PC-9 (cell line): ENCODE data around the gene KCNJ6. TPM values are rescaled to one million over a fixed set of nuclear protein-coding genes. Genes with fewer than 3 reads are reported as not detected.

Experiments used
- BruUV-seq: library from RNA; stranded (reverse); fragments of 400-500 nt; replicated peaks from 2 replicates; lab custom pipeline; 2021; lab: Mats Ljungman, UMichigan
- CTCF ChIA-PET: fragments of 300-600 bp; sonication (Branson Sonifier 250); formaldehyde crosslinking; loops from one replicate; lab custom pipeline; 2022; ENCODE audit warnings: antibody characterized with exemption; lab: Charles Lee
- POLR2A ChIA-PET: fragments of 300-600 bp; sonication (Branson Sonifier 250); formaldehyde crosslinking; loops from one replicate; lab custom pipeline; 2022; ENCODE audit warnings: antibody characterized with exemption; ENCODE audit not compliant: unreplicated experiment; lab: Charles Lee
- DNase-seq, 2 experiments: peaks; one replicate each; pipeline versions ENCODE4 v3.0.0 to v3.0.0-alpha.2; 2015 to 2022; ENCODE audit warnings: mixed read lengths in 1 of 2
- H2AFZ ChIP-seq: fragments of 200-600 bp; sonication (generic); 2 replicates; pipeline ENCODE4 v1.8.1; 2017; ENCODE audit warnings: antibody characterized with exemption
- H3F3A ChIP-seq: fragments of 200-600 bp; sonication (generic); 2 replicates; pipeline ENCODE4 v1.8.1; 2017; ENCODE audit warnings: antibody characterized with exemption, mild to moderate bottlenecking, low read depth; ENCODE audit not compliant: insufficient read depth
- H3K27ac ChIP-seq: fragments of 200-600 bp; sonication (generic); 2 replicates; pipeline ENCODE4 v1.6.1; 2016; ENCODE audit warnings: mixed run types
- H3K27me3 ChIP-seq: fragments of 200-600 bp; sonication (generic); 2 replicates; pipeline ENCODE4 v1.6.1; 2016; ENCODE audit warnings: low read depth, mixed run types; ENCODE audit not compliant: insufficient read depth
- H3K36me3 ChIP-seq: fragments of 200-600 bp; sonication (generic); 2 replicates; pipeline ENCODE4 v1.6.1; 2016; ENCODE audit warnings: low read depth, mixed run types
- H3K4me1 ChIP-seq: fragments of 200-600 bp; sonication (generic); replicated peaks from 2 replicates; pipeline ENCODE4 v1.6.1; 2016; ENCODE audit warnings: mixed run types; ENCODE audit not compliant: insufficient read depth
- H3K4me2 ChIP-seq: fragments of 200-600 bp; sonication (generic); 2 replicates; pipeline ENCODE4 v1.6.1; 2017; ENCODE audit warnings: mixed run types
- H3K4me3 ChIP-seq: fragments of 200-600 bp; sonication (generic); 2 replicates; pipeline ENCODE4 v1.6.1; 2016; ENCODE audit warnings: mixed run types
- H3K79me2 ChIP-seq: fragments of 200-600 bp; sonication (generic); 2 replicates; pipeline ENCODE4 v1.6.1; 2017; ENCODE audit warnings: low read depth, mixed run types
- H3K9me2 ChIP-seq: fragments of 200-600 bp; sonication (generic); 2 replicates; pipeline ENCODE4 v1.8.1; 2017; ENCODE audit warnings: mild to moderate bottlenecking; ENCODE audit not compliant: insufficient read depth
- H3K9me3 ChIP-seq: fragments of 200-600 bp; sonication (generic); 2 replicates; pipeline ENCODE4 v1.8.1; 2016; ENCODE audit warnings: low read depth; ENCODE audit not compliant: insufficient read depth
- H4K20me1 ChIP-seq: fragments of 200-600 bp; sonication (generic); 2 replicates; pipeline ENCODE4 v1.8.1; 2017; ENCODE audit not compliant: insufficient read depth
- CTCF ChIP-seq: fragments of 200-600 bp; sonication (generic); conservative IDR thresholded peaks from 2 replicates; pipeline ENCODE4 v1.6.1; 2017; ENCODE audit warnings: mixed run types, antibody characterized with exemption, mild to moderate bottlenecking, moderate library complexity
- EZH2 ChIP-seq: fragments of 200-600 bp; sonication (generic); IDR thresholded peaks from 2 replicates; pipeline ENCODE4 v1.8.0; 2017; ENCODE audit warnings: antibody characterized with exemption, low read depth
- intact Hi-C: fragments of 100-400 bp; cut with micrococcal nuclease; formaldehyde crosslinking; loops from one replicate; pipeline ENCODE4 v1.10.0; 2022; ENCODE audit not compliant: unreplicated experiment
- total RNA-seq: library from RNA; stranded (reverse); gene quantifications from 2 replicates; pipeline ENCODE4 v1.2.3, GENCODE V29; 2021

The KCNJ6 gene
- total RNA-seq, 1 experiment from 2014 or later = not detected

DNA sequence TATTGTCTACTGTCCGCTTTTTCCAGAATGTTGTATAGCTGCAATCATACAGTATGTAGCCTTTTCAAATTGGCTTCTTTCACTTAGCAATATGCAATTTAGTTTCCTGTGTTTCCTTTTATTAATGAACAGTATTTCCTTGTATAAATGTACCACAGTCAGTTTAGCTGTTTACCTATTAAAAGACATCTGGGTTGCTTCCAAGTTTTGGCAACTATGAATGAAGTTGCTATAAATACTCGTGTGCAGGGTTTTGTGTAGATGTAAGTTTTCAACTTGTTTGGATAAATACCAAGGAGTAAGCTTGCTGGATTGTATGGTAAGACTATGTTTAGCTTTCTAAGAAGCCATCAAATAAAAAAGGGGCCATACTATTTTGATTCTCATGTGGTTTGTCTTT, 24.4 kb upstream of the KCNJ6 start:
- H2AFZ ChIP-seq = no peak overlapping the region
- no TSS peak for BruUV-seq
- ChIA-PET POLR2A (no interaction called here), CTCF (no interaction called here)
- no peaks in the 10 kb centered on the region for H4K20me1 ChIP-seq
- H3K4me3 ChIP-seq = no peak overlapping the region
- H3K9me2 ChIP-seq = no peaks in the 10 kb centered on the region
- H3F3A ChIP-seq = no peaks in the 10 kb centered on the region
- 0 out of 2 replicates have a peak, but pooled peaks cover 14% of the 10 kb centered on the region for H3K27me3 ChIP-seq
- no peaks in the 10 kb centered on the region for H3K9me3 ChIP-seq
- H3K27ac ChIP-seq = no peak overlapping the region
- H3K79me2 ChIP-seq = no peaks in the 10 kb centered on the region
- no peak for TF ChIP-seq EZH2
- no peak for TF ChIP-seq CTCF
- intact Hi-C loops = no loop called here
- H3K36me3 ChIP-seq = no peaks in the 10 kb centered on the region
- no peaks in the 10 kb centered on the region for H3K4me1 ChIP-seq
- H3K4me2 ChIP-seq = no peak overlapping the region
- no peak for DNase-seq

DNA sequence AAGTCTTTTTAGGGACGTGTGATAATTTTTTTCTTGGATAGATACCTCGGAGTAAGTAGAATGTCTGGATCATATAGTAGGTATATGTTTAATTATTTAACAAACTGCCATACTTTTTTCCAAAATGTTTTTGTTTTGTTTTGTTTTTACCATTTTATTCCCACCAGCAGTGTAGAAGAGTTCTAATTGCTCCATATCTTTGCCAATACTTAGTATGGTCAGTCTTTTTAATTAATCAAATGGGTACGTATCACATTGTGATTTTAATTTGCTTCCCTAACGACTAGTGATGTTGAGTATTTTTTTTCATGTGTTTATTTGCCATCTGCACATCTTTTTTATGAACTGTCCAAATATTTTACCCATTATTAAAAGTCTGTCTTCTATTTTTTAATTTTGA, 23.6 kb upstream of the KCNJ6 start:
- no TSS peak for BruUV-seq
- Histone ChIP-seq H3K79me2 (no peaks in the 10 kb centered on the region), H3K4me3 (no peak overlapping the region), H3K9me3 (no peaks in the 10 kb centered on the region), H3K36me3 (no peaks in the 10 kb centered on the region), H3K27ac (no peak overlapping the region), H3K4me1 (no peaks in the 10 kb centered on the region), H4K20me1 (no peaks in the 10 kb centered on the region), H3K27me3 (0 out of 2 replicates have a peak, but pooled peaks cover 14% of the 10 kb centered on the region), H3K9me2 (no peaks in the 10 kb centered on the region), H2AFZ (no peak overlapping the region), H3F3A (no peaks in the 10 kb centered on the region), H3K4me2 (no peak overlapping the region)
- DNase-seq = no peak
- intact Hi-C loops = no loop called here
- TF ChIP-seq CTCF = no peak
- no peak for TF ChIP-seq EZH2
- ChIA-PET POLR2A (no interaction called here), CTCF (no interaction called here)

GRCh38 chr21:37939251-37939650, 23.0 kb upstream of the KCNJ6 start:
- Histone ChIP-seq H3K27me3 (0 out of 2 replicates have a peak, but pooled peaks cover 8% of the 10 kb centered on the region), H3K4me1 (no peaks in the 10 kb centered on the region), H3K4me2 (no peak overlapping the region), H3K9me2 (no peaks in the 10 kb centered on the region), H3K36me3 (no peaks in the 10 kb centered on the region), H3F3A (no peaks in the 10 kb centered on the region), H2AFZ (no peak overlapping the region), H3K4me3 (no peak overlapping the region), H3K27ac (no peak overlapping the region), H3K9me3 (no peaks in the 10 kb centered on the region), H4K20me1 (no peaks in the 10 kb centered on the region), H3K79me2 (no peaks in the 10 kb centered on the region)
- intact Hi-C loops = no loop called here
- TF ChIP-seq CTCF (no peak), EZH2 (no peak)
- no peak for DNase-seq
- ChIA-PET POLR2A (no interaction called here), CTCF (no interaction called here)
- BruUV-seq = no TSS peak
